Endometrium (tissue), 2 donors: ENCODE measurements around the gene PPIB.

Source experiments
- FAIRE-seq: peaks from 2 replicates; lab custom pipeline; 2012; peaks lifted over from hg19 to GRCh38; lab: Jason Lieb, UNC
- donor health status: control.
- donor health status: control.

PPIB gene

DNA sequence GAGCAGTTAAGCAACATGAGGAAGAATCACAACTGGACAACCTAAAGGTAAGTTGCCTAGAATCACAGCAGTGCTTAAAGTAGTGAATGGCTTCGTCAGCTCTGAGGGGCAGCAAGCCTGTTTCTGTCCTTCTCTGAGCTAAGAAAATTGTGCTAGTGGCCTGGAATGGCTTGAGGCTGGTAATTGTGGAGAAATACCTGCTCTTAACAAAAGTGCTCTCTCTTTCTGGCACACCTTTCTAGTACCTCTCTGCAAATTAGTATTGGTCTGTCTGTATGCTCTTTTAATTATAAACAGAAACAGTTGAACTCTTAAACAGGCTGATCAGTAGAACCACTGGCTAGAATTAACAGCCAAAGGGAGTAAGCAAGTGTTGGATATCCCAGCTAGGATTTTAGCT, 55.5 kb downstream of the PPIB start:
- FAIRE-seq, result no peak
